Measurements from ENCODE around the gene PNLIPRP2.

- no peak for TF ChIP-seq CTCF (IDR thresholded peaks at IDR 0.05)
- peak in 2 of 3 donors; percentile 24 to 41 for TF ChIP-seq POLR2A (IDR thresholded peaks at IDR 0.05)
Observed at GRCh38 chr10:116631871-116632295, 11.1 kb downstream of the PNLIPRP2 start.

All from body of pancreas (tissue), 4 donors.